ENCODE results near the gene FANCE.

DNA sequence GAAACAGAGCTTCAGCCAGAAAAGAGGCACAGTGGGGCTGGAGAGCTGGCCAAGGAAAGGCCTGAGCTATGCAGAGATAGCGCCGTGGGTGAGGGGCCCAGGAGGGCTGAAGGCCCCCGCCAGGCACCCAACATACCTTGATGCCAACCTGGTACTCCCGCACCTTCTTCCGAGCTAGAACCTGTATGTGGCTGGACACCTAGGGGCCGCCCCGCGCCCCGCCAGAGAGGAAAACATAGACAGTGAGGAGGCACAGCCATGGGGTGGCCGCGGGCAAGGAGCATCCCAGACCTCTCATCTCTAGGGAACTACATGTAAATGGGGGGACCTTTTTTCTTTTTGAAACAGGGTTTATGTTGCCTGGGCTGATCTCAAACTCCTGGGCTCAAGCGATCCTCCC, 28.0 kb downstream of the FANCE start:
- TF ChIP-seq, protein P1, sequence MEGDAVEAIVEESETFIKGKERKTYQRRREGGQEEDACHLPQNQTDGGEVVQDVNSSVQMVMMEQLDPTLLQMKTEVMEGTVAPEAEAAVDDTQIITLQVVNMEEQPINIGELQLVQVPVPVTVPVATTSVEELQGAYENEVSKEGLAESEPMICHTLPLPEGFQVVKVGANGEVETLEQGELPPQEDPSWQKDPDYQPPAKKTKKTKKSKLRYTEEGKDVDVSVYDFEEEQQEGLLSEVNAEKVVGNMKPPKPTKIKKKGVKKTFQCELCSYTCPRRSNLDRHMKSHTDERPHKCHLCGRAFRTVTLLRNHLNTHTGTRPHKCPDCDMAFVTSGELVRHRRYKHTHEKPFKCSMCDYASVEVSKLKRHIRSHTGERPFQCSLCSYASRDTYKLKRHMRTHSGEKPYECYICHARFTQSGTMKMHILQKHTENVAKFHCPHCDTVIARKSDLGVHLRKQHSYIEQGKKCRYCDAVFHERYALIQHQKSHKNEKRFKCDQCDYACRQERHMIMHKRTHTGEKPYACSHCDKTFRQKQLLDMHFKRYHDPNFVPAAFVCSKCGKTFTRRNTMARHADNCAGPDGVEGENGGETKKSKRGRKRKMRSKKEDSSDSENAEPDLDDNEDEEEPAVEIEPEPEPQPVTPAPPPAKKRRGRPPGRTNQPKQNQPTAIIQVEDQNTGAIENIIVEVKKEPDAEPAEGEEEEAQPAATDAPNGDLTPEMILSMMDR (IDR thresholded peaks at IDR 0.05; ENCODE audit: low read depth, low read length, poor library complexity, severe bottlenecking), result no peak
- TF ChIP-seq EZH2phosphoT487 (IDR thresholded peaks at IDR 0.05; ENCODE audit: borderline replicate concordance, low read length), result no peak

Data from DOHH2 (cell line).